Measurements from ENCODE around the gene SLC36A3. TPM values are rescaled to one million over a fixed set of nuclear protein-coding genes. Genes with fewer than 3 reads are reported as not detected.
"Not testable (repeated sequence)": the region's sequence is repeated elsewhere in the genome, so short reads cannot be mapped to it uniquely, and the experiment has no call there.

The SLC36A3 gene
- total and polyA plus RNA-seq, 11 donors = not detected

GRCh38 chr5:151239237-151239861, 64.2 kb downstream of the SLC36A3 start:
- Histone ChIP-seq H3K4me3 (peak overlapping the region in 10 of 12 donors; percentile 19 to 46 (median 30)), H3K27me3 (no peaks in the 10 kb centered on the region), H3K9me3 (no peaks in the 10 kb centered on the region), H3K36me3 (no peaks in the 10 kb centered on the region), H3K27ac (peak overlapping the region; percentile 72 to 90 (median 86)), H3K4me1 (peaks cover 3 to 43% (median 23%) of the 10 kb centered on the region in 12 donors)
- 16 to 52% (median 18%) methylated on average over 13 to 17 of the region's 17 CpGs for WGBS, 4 donors
- DNase-seq (peak; percentile 82 to 91 (median 86)), ATAC-seq (peak; percentile 46 to 74 (median 62))
- intact Hi-C loops (cut with DNase I) = loop anchor here in 8 of 10 donors (1.0 to 10.0 kb wide), 12 partner anchors 42 to 237 kb away; partner anchors contain the start of gene ANXA6 (in 2 of the 8)
- TF ChIP-seq POLR2A (IDR thresholded peaks at IDR 0.05) (no peak), CTCF (IDR thresholded peaks at IDR 0.05) (peak; percentile 67 to 96 (median 94))

- Histone ChIP-seq H3K27ac (peak overlapping the region; percentile 72 to 90 (median 86)), H3K4me1 (peaks cover 4 to 52% (median 28%) of the 10 kb centered on the region in 12 donors), H3K27me3 (no peaks in the 10 kb centered on the region), H3K4me3 (peak overlapping the region in 11 of 12 donors; percentile 8 to 46 (median 29)), H3K9me3 (no peaks in the 10 kb centered on the region), H3K36me3 (no peaks in the 10 kb centered on the region)
- DNase-seq = peak; percentile 74 to 88 (median 85)
- 13 to 19% (median 17%) methylated on average over 12 to 14 of the region's 14 CpGs for WGBS, 4 donors
- peak; percentile 91 to 94 (median 92) for ATAC-seq
- intact Hi-C loops (cut with DNase I) = loop anchor here in 8 of 10 donors (2.0 to 10.0 kb wide), 11 partner anchors 41 to 236 kb away; partner anchors contain the start of gene ANXA6 (in 2 of the 8)
- peak in 1 of 2 donors; percentile 24 for TF ChIP-seq POLR2A (IDR thresholded peaks at IDR 0.05)
- no peak for TF ChIP-seq CTCF (IDR thresholded peaks at IDR 0.05)
Measured at GRCh38 chr5:151238303-151238741, 65.2 kb downstream of the SLC36A3 start.

DNA sequence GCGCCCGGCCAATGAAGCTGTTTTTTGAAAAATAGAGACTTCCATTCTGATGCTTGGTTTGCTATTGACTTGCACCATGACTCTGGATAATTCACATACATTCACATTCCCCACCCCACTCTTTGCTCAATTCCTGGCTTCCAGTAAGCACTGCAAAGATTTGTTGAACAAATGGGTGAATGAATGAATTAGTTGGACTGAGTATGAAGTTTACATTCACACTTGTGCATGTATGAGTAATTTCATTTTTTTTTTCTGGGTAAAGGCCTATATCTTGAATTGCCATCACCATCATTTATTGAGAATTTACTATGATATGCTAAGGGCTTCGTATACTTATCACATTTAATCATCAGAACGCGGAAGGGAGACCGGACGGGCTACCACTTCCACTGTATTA, 65.9 kb downstream of the SLC36A3 start:
- peak overlapping the region; percentile 47 to 90 (median 86) for H3K27ac ChIP-seq
- H3K9me3 ChIP-seq = no peaks in the 10 kb centered on the region
- intact Hi-C loops (cut with DNase I) = loop anchor here in 8 of 10 donors (2.0 to 10.0 kb wide), 11 partner anchors 40 to 235 kb away; partner anchors contain the start of gene ANXA6 (in 2 of the 8)
- DNase-seq (no peak), ATAC-seq (no peak)
- no peaks in the 10 kb centered on the region for H3K36me3 ChIP-seq
- peak overlapping the region in 6 of 12 donors; percentile 19 to 46 (median 31) for H3K4me3 ChIP-seq
- 51 to 65% (median 60%) methylated on average over 7 of the region's 7 CpGs for WGBS, 4 donors
- TF ChIP-seq CTCF (IDR thresholded peaks at IDR 0.05) = no peak
- TF ChIP-seq POLR2A (IDR thresholded peaks at IDR 0.05) = no peak
- peaks cover 4 to 52% (median 28%) of the 10 kb centered on the region in 12 donors for H3K4me1 ChIP-seq
- no peaks in the 10 kb centered on the region for H3K27me3 ChIP-seq

- Histone ChIP-seq H3K4me1 (peaks cover 4 to 52% (median 28%) of the 10 kb centered on the region in 12 donors), H3K27ac (peak overlapping the region in 2 of 12 donors; percentile 86 to 89), H3K36me3 (no peaks in the 10 kb centered on the region), H3K27me3 (no peaks in the 10 kb centered on the region), H3K4me3 (no peak overlapping the region), H3K9me3 (no peaks in the 10 kb centered on the region)
- DNase-seq (no peak), ATAC-seq (no peak)
- 95 to 100% (median 98%) methylated on average over 1 of the region's 1 CpG for WGBS, 4 donors
- TF ChIP-seq POLR2A (IDR thresholded peaks at IDR 0.05) = no peak
- no peak for TF ChIP-seq CTCF (IDR thresholded peaks at IDR 0.05)
- intact Hi-C loops (cut with DNase I) = loop anchor here in 7 of 10 donors (5.0 to 10.0 kb wide), 9 partner anchors 40 to 235 kb away; partner anchors contain the start of gene ANXA6 (in 2 of the 7)
Measured at GRCh38 chr5:151236888-151237287, 66.7 kb downstream of the SLC36A3 start.

DNA sequence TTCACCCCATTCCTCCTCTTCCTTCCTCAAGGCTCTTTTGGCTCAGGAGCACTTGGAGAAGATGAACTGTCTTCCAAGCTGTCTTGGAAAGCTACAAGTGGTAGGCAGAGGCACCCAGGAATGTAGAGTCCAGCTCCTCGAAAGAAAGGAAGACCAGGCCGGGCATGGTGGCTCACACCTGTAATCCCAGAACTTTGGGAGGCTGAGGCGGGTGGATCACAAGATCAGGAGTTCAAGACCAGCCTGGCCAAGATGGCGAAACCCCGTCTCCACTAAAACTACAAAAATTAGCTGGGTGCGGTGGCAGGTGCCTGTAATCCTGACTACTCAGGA, 68.4 kb downstream of the SLC36A3 start:
- intact Hi-C loops (cut with DNase I) = loop anchor here in 7 of 10 donors (5.0 to 10.0 kb wide), 9 partner anchors 38 to 233 kb away; partner anchors contain the start of gene ANXA6 (in 2 of the 7)
- Histone ChIP-seq H3K4me3 (peak overlapping the region in 8 of 12 donors; percentile 1 to 26 (median 18)), H3K27ac (peak overlapping the region; percentile 18 to 84 (median 79)), H3K4me1 (peaks cover 4 to 45% (median 28%) of the 10 kb centered on the region in 12 donors)
- DNase-seq, H3K9me3 ChIP-seq, ATAC-seq, H3K27me3 ChIP-seq, H3K36me3 ChIP-seq: not testable (repeated sequence)
- WGBS, 4 donors = 91 to 97% (median 95%) methylated on average over 6 of the region's 6 CpGs

Data from heart left ventricle (tissue), 16 donors.